ENCODE results near the gene ZNF775.

DNA sequence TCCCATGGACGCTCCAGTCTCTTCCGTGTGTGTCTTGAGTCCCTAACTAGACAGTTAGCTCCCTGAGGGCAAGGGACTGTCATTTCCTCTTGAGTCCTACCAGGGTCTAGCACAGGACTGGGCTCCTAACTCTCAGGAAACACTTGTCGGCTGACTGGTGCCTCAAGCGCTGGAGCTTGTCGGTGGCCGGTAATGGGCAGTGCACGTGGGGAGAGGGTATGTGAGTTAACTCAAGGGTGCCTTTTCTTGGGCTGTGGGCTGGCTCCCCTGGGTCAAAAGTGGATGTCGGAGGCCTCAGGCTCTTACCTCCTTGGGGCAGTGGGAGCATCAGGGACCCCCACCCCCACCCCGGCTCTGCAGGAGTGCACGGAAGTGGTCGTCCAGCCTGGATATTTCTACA, 32.9 kb downstream of the ZNF775 start:
- TF ChIP-seq, protein P1, sequence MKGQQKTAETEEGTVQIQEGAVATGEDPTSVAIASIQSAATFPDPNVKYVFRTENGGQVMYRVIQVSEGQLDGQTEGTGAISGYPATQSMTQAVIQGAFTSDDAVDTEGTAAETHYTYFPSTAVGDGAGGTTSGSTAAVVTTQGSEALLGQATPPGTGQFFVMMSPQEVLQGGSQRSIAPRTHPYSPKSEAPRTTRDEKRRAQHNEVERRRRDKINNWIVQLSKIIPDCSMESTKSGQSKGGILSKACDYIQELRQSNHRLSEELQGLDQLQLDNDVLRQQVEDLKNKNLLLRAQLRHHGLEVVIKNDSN (IDR thresholded peaks at IDR 0.05), result no peak
- TF ChIP-seq TAF1 (IDR thresholded peaks at IDR 0.05; ENCODE audit: low read depth), result no peak
- TF ChIP-seq TEAD4 (IDR thresholded peaks at IDR 0.05), result no peak

All from Ishikawa (cell line).